Stimulated activated CD8-positive, alpha-beta memory T cell treated with anti-CD3 and anti-CD28 coated beads, Interleukin-4, amount 100 ng/mL, for 1 hour (primary cell): ENCODE results near the gene RASD1.

ENCODE experiments used
- DNase-seq, 2 donors: peaks; one replicate each; pipeline ENCODE4 v3.0.0-alpha.2; 2020; ENCODE audit warnings: low read depth in 2 of 2, low spot score in 1 of 2

RASD1 gene

DNA sequence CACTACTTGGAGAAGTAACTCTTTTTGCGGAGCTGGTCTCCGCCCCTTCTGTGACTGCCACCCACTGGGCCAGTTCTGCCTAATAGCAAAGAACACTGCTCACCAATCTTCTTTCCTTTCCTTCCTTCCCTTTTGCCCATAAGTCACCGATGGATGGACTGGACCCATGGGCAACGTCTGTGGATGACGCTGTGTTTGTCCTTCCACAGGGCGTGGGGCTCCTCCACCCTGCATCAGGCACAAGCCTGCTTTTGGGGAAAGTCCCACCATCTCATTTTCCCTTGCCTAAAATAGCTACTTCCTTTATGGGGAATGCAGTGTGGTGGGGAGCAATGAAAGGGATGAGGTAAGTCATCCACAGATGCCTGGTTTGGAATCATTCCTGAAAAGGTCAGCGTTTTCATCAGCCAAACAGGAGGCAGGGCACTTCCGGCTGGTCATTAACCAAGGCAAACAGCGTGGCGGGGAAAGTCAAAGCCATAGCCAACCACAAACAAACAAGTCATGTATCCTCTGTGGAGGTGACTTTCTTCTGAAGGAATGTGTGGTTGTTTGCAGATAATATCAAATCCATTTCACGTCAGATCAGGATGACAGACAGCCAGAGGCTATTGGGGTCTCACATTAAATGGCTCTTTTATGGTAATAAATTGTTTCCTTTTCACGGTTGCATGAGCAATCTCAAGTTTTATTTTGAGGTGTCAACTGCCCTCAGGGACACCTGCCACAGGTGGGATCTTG lies 50.1 kb downstream of the RASD1 start:
- no peak for DNase-seq

DNA sequence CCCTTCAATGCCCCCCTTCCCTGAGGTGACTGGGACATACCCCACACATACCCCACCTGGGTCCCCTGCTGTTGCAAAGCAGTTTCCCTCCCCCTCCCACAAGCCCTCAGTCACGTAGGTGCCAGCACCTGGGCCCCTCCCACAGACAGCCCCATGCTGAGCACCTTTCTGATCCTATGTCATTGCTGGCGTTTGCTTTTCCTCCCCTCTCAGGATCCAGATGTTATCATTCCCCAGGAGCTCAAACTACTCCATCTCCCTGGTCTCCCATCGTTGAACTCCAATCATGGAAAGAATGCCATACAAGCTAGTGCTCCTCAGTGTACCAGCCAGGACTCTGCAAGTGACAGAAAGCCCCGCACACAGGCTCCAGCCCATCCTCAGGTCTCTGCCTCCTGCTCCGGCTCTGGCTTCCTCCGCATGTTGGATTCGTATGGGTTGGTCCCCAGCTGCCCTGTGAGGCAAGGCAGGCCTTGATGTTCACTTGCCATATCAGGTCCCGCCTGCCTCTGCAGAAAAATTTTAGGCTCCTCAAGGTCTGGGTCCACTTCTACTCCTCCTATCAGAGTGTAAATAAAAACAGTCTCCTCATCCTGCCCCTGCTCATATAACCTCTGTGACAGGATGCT lies 50.8 kb downstream of the RASD1 start:
- DNase-seq = no peak
